Prostate gland (tissue), 2 donors: ENCODE measurements around the gene COPS7B.

Source experiments
- CTCF ChIP-seq, 4 experiments: fragments of 200-600 bp in 2 of 4; fragments of 450-650 bp in 2 of 4; sonication (generic) in 2 of 4; IDR thresholded peaks; 1 replicate in 3 of 4; 2 replicates in 1 of 4; pipeline ENCODE4 v1.5.1; 2016 to 2019; ENCODE audit warnings: antibody characterized with exemption in 4 of 4, mild to moderate bottlenecking in 2 of 4, moderate library complexity in 2 of 4
- POLR2AphosphoS5 ChIP-seq: sonication (generic); formaldehyde crosslinking; IDR thresholded peaks from one replicate; pipeline ENCODE4 v1.6.1; 2017; ENCODE audit warnings: antibody characterized with exemption

- TF ChIP-seq POLR2AphosphoS5 = no peak
- TF ChIP-seq CTCF (IDR thresholded peaks at IDR 0.05) = no peak
These were observed 17.4 kb downstream of the COPS7B start for GRCh38 chr2:231803501-231804138.
